Mesenchymal stem cell (in vitro differentiated cells and primary cell): ENCODE measurements around the gene ATP9A.

Experiments used
- DNase-seq: peaks from one replicate; pipeline ENCODE4 v3.0.0-alpha.2; 2013
- H2AFZ ChIP-seq: one replicate; pipeline ENCODE4 v1.6.1; 2013; ENCODE audit warnings: low read depth, mild to moderate bottlenecking, control low read depth, inconsistent platforms, low read length, moderate library complexity
- H2AK5ac ChIP-seq: 2 replicates; pipeline ENCODE4 v1.6.1; 2013; ENCODE audit warnings: low read length, moderate library complexity, mild to moderate bottlenecking, inconsistent platforms; ENCODE audit not compliant: severe bottlenecking
- H2BK120ac ChIP-seq: one replicate; pipeline ENCODE4 v1.6.1; 2013; ENCODE audit warnings: low read depth, mild to moderate bottlenecking, inconsistent platforms, low read length, moderate library complexity
- H2BK12ac ChIP-seq, 2 experiments: one replicate each; pipeline ENCODE4 v1.6.1; 2013; ENCODE audit warnings: inconsistent platforms in 2 of 2, low read length in 2 of 2, mild to moderate bottlenecking in 2 of 2, moderate library complexity in 2 of 2, control low read depth in 1 of 2
- H2BK15ac ChIP-seq: one replicate; pipeline ENCODE4 v1.6.1; 2013; ENCODE audit warnings: mild to moderate bottlenecking, low read depth, inconsistent platforms; ENCODE audit not compliant: poor library complexity, severe bottlenecking
- H2BK5ac ChIP-seq: 2 replicates; pipeline ENCODE4 v1.6.1; 2013; ENCODE audit warnings: low read depth, mild to moderate bottlenecking, low read length, control low read depth, inconsistent platforms; ENCODE audit not compliant: poor library complexity, severe bottlenecking
- H3K14ac ChIP-seq, 2 experiments: one replicate each; pipeline ENCODE4 v1.6.1; 2013; ENCODE audit warnings: inconsistent platforms in 2 of 2, low read length in 2 of 2, control low read depth in 1 of 2, mild to moderate bottlenecking in 1 of 2, moderate library complexity in 1 of 2
- H3K18ac ChIP-seq, 2 experiments: one replicate each; pipeline ENCODE4 v1.6.1; 2013; ENCODE audit warnings: inconsistent platforms in 2 of 2, low read length in 2 of 2, control low read depth in 1 of 2, low read depth in 1 of 2, mild to moderate bottlenecking in 1 of 2
- H3K23ac ChIP-seq, 2 experiments: one replicate each; pipeline ENCODE4 v1.6.1; 2013; ENCODE audit warnings: inconsistent platforms in 2 of 2, low read length in 2 of 2, mild to moderate bottlenecking in 2 of 2, moderate library complexity in 2 of 2, control low read depth in 1 of 2
- H3K27ac ChIP-seq: 2 replicates; pipeline ENCODE4 v1.5.1; 2013; ENCODE audit warnings: mild to moderate bottlenecking, moderate library complexity, low read length, control low read depth, inconsistent platforms; ENCODE audit not compliant: poor library complexity, severe bottlenecking
- H3K27me3 ChIP-seq, 2 experiments: 2 replicates each; pipeline versions ENCODE4 v1.6.1 to v1.7.0; 2013; ENCODE audit warnings: low read length in 2 of 2, mild to moderate bottlenecking in 2 of 2, moderate library complexity in 2 of 2, control low read depth in 1 of 2, inconsistent platforms in 1 of 2; ENCODE audit not compliant: control insufficient read depth in 1 of 2, insufficient read depth in 1 of 2
- H3K36me3 ChIP-seq, 2 experiments: 2 replicates each; pipeline versions ENCODE4 v1.6.1 to v1.7.0; 2013; ENCODE audit warnings: low read length in 2 of 2, control low read depth in 1 of 2, inconsistent platforms in 1 of 2, low read depth in 1 of 2, mild to moderate bottlenecking in 1 of 2; ENCODE audit not compliant: insufficient read depth in 2 of 2, control insufficient read depth in 1 of 2
- H3K4ac ChIP-seq, 2 experiments: one replicate each; pipeline ENCODE4 v1.6.1; 2013; ENCODE audit warnings: inconsistent platforms in 2 of 2, low read length in 2 of 2, mild to moderate bottlenecking in 2 of 2, moderate library complexity in 2 of 2, control low read depth in 1 of 2, low read depth in 1 of 2
- H3K4me1 ChIP-seq: 2 replicates; pipeline ENCODE4 v1.6.1; 2013; ENCODE audit warnings: low read depth, low read length, control low read depth; ENCODE audit not compliant: control insufficient read depth, insufficient read depth
- H3K4me2 ChIP-seq: 2 replicates; pipeline ENCODE4 v1.6.1; 2013; ENCODE audit warnings: low read length, mild to moderate bottlenecking, inconsistent platforms; ENCODE audit not compliant: poor library complexity, severe bottlenecking
- H3K4me3 ChIP-seq, 2 experiments: 2 replicates each; pipeline versions ENCODE4 v1.5.1 to v1.7.0; 2013; ENCODE audit warnings: low read length in 2 of 2, mild to moderate bottlenecking in 2 of 2, control low read depth in 1 of 2, low read depth in 1 of 2; ENCODE audit not compliant: insufficient read depth in 1 of 2
- H3K79me1 ChIP-seq: replicated peaks from 2 replicates; pipeline ENCODE4 v1.6.1; 2013; ENCODE audit warnings: mild to moderate bottlenecking, control low read depth, low read length, inconsistent platforms; ENCODE audit not compliant: poor library complexity, severe bottlenecking
- H3K9ac ChIP-seq: 2 replicates; pipeline ENCODE4 v1.7.0; 2013; ENCODE audit warnings: mild to moderate bottlenecking, low read length, moderate library complexity
- H3K9me3 ChIP-seq: 2 replicates; pipeline ENCODE4 v1.7.0; 2013; ENCODE audit warnings: mild to moderate bottlenecking, low read length; ENCODE audit not compliant: control insufficient read depth
- H4K8ac ChIP-seq: one replicate; pipeline ENCODE4 v1.6.1; 2013; ENCODE audit warnings: inconsistent platforms, mild to moderate bottlenecking, low read length, moderate library complexity
- H4K91ac ChIP-seq: one replicate; pipeline ENCODE4 v1.6.1; 2013; ENCODE audit warnings: mild to moderate bottlenecking, low read length, inconsistent platforms
- WGBS: methylation state at CpG from one replicate; pipeline ENCODE4 v1.1.7; 2013; ENCODE audit warnings: mixed read lengths; 5-methylcytosine and 5-hydroxymethylcytosine counted together

Gene ATP9A

GRCh38 chr20:51750770-51751388, 17.3 kb downstream of the ATP9A start:
- no peaks in the 10 kb centered on the region for H3K9me3 ChIP-seq
- no peak overlapping the region for H3K23ac ChIP-seq
- peak overlapping the region; percentile 70 for H3K27ac ChIP-seq
- no peaks in the 10 kb centered on the region for H3K36me3 ChIP-seq
- WGBS, result 97% methylated on average over 6 of the region's 10 CpGs
- no peak overlapping the region for H2AFZ ChIP-seq
- H4K8ac ChIP-seq, result peak overlapping the region; percentile 91
- no peak overlapping the region for H3K4me2 ChIP-seq
- peaks cover 19% of the 10 kb centered on the region for H3K4me1 ChIP-seq
- peak overlapping the region; percentile 81 for H2BK120ac ChIP-seq
- H4K91ac ChIP-seq, result peak overlapping the region; percentile 60
- H2AK5ac ChIP-seq, result peak overlapping the region; percentile 72
- H3K14ac ChIP-seq, result no peak overlapping the region
- no peak overlapping the region for H2BK5ac ChIP-seq
- peak overlapping the region; percentile 35 to 84 for H3K18ac ChIP-seq
- DNase-seq, result no peak
- no peaks in the 10 kb centered on the region for H3K27me3 ChIP-seq
- no peak overlapping the region for H2BK15ac ChIP-seq
- peak overlapping the region; percentile 87 for H3K9ac ChIP-seq
- H3K4ac ChIP-seq, result peak overlapping the region; percentile 61 to 81
- H2BK12ac ChIP-seq, result peak overlapping the region; percentile 60 to 69
- H3K79me1 ChIP-seq, result peaks cover 16% of the 10 kb centered on the region
- peak overlapping the region in 1 of 2 experiments; percentile 61 for H3K4me3 ChIP-seq

GRCh38 chr20:51750037-51750769, 18.0 kb downstream of the ATP9A start:
- H3K36me3 ChIP-seq, result no peaks in the 10 kb centered on the region
- peak overlapping the region; percentile 87 for H3K9ac ChIP-seq
- peak overlapping the region; percentile 61 to 81 for H3K4ac ChIP-seq
- 48% methylated on average over 13 of the region's 19 CpGs for WGBS
- peak overlapping the region in 1 of 2 experiments; percentile 61 for H3K4me3 ChIP-seq
- DNase-seq, result peak; percentile 89
- peak overlapping the region; percentile 70 for H3K27ac ChIP-seq
- H3K27me3 ChIP-seq, result no peaks in the 10 kb centered on the region
- peak overlapping the region in 1 of 2 experiments; percentile 93 for H3K14ac ChIP-seq
- peak overlapping the region; percentile 72 for H2AK5ac ChIP-seq
- H3K4me1 ChIP-seq, result peaks cover 19% of the 10 kb centered on the region
- H3K23ac ChIP-seq, result peak overlapping the region in 1 of 2 experiments; percentile 75
- H2AFZ ChIP-seq, result peak overlapping the region; percentile 68
- H2BK15ac ChIP-seq, result peak overlapping the region; percentile 40
- peaks cover 18% of the 10 kb centered on the region for H3K79me1 ChIP-seq
- H2BK5ac ChIP-seq, result no peak overlapping the region
- peak overlapping the region; percentile 60 to 98 for H2BK12ac ChIP-seq
- peak overlapping the region; percentile 93 for H4K91ac ChIP-seq
- peak overlapping the region; percentile 69 to 84 for H3K18ac ChIP-seq
- no peaks in the 10 kb centered on the region for H3K9me3 ChIP-seq
- H2BK120ac ChIP-seq, result peak overlapping the region; percentile 81
- peak overlapping the region; percentile 23 for H3K4me2 ChIP-seq
- peak overlapping the region; percentile 91 for H4K8ac ChIP-seq

- no peak overlapping the region for H2BK120ac ChIP-seq
- no peak overlapping the region for H2AFZ ChIP-seq
- peak overlapping the region; percentile 11 for H3K4me2 ChIP-seq
- H3K36me3 ChIP-seq, result no peaks in the 10 kb centered on the region
- H3K14ac ChIP-seq, result no peak overlapping the region
- no peak overlapping the region for H2BK15ac ChIP-seq
- peaks cover 22% of the 10 kb centered on the region for H3K4me1 ChIP-seq
- H3K9ac ChIP-seq, result peak overlapping the region; percentile 87
- peak overlapping the region in 1 of 2 experiments; percentile 84 for H3K18ac ChIP-seq
- 0% methylated on average over 1 of the region's 1 CpG for whole genome bisulfite sequencing
- DNase-seq, result peak; percentile 78
- peak overlapping the region; percentile 70 for H3K27ac ChIP-seq
- no peaks in the 10 kb centered on the region for H3K27me3 ChIP-seq
- H2BK5ac ChIP-seq, result no peak overlapping the region
- H3K9me3 ChIP-seq, result no peaks in the 10 kb centered on the region
- no peak overlapping the region for H3K4ac ChIP-seq
- no peak overlapping the region for H4K8ac ChIP-seq
- no peak overlapping the region for H2BK12ac ChIP-seq
- H2AK5ac ChIP-seq, result no peak overlapping the region
- H3K23ac ChIP-seq, result no peak overlapping the region
- H3K4me3 ChIP-seq, result no peak overlapping the region
- H3K79me1 ChIP-seq, result peaks cover 18% of the 10 kb centered on the region
- H4K91ac ChIP-seq, result no peak overlapping the region
Measured at GRCh38 chr20:51749674-51750036, 18.5 kb downstream of the ATP9A start.

GRCh38 chr20:51747182-51747911, 20.8 kb downstream of the ATP9A start:
- Histone ChIP-seq H3K79me1 (peaks cover 17% of the 10 kb centered on the region), H3K23ac (no peak overlapping the region), H2AFZ (no peak overlapping the region), H2BK120ac (no peak overlapping the region), H2BK5ac (no peak overlapping the region), H3K4me1 (peaks cover 24% of the 10 kb centered on the region), H3K14ac (no peak overlapping the region), H3K18ac (no peak overlapping the region), H2BK15ac (no peak overlapping the region), H3K27me3 (no peaks in the 10 kb centered on the region), H3K4me2 (no peak overlapping the region), H4K91ac (no peak overlapping the region), H3K4me3 (no peak overlapping the region), H3K9me3 (no peaks in the 10 kb centered on the region), H3K9ac (no peak overlapping the region), H2BK12ac (peak overlapping the region in 1 of 2 experiments; percentile 15), H3K4ac (no peak overlapping the region), H4K8ac (no peak overlapping the region), H3K36me3 (no peaks in the 10 kb centered on the region), H2AK5ac (no peak overlapping the region), H3K27ac (no peak overlapping the region)
- no peak for DNase-seq
- 87% methylated on average over 7 of the region's 7 CpGs for WGBS
